HG03575 (cell line): Measurements from ENCODE around the gene SMIM35.
"Not testable (repeated sequence)": the region's sequence is repeated elsewhere in the genome, so short reads cannot be mapped to it uniquely, and the experiment has no call there.

Experiments used
- ATAC-seq: cut with Tn5 transposase; IDR thresholded peaks from one replicate; pipeline ENCODE4 v1.9.1; 2021; ENCODE audit not compliant: unreplicated experiment, insufficient number of reproducible peaks, low FRiP score; ENCODE audit errors: extremely low read depth

Gene SMIM35

GRCh38 chr11:117978291-117978910 is 108.4 kb downstream of the SMIM35 start:
- not testable (repeated sequence) for ATAC-seq

DNA sequence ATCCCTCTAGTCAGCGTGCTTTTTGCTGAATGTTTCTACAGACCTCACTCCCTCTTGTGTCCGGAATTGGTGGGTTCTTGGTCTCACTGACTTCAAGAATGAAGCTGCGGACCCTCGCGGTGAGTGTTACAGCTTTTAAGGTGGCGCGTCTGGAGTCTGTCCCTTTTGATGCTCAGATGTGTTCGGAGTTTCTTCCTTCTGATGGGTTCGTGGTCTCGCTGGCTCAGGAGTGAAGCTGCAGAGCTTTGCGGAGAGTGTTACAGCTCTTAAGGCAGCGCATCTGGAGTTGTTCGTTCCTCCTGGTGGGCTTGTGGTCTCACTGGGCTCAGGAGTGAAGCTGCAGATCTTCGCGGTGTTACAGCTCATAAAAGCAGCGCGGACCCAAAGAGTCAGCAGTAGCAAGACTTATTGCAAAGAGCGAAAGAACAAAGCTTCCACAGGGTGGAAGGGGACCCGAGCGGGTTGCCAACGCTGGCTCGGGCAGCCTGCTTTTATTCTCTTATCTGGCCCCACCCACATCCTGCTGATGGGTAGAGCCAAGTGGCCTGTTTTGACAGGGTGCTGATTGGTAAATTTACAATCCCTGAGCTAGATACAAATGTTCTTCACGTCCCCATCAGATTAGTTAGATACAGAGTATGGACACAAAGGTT is 109.0 kb downstream of the SMIM35 start:
- ATAC-seq, result not testable (repeated sequence)

DNA sequence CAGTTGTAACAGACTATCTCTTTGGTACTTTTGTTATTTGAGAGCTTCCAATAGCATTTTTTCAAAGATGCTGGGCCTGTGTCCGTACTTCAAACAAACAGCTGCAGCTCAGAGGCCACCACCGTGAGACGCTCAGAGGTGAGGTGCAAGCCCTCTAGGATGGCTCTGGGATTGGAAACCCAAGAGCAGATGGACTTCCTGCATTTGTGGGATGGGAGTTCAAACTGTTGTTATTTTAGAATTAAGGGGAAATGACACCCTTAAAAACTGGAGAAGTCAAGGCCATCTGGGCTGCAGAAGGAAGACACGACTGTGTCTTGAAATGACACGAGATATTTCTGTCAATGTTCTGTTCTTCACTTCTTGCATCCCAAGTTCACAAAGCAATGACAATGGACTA is 109.7 kb downstream of the SMIM35 start:
- no peak for ATAC-seq

DNA sequence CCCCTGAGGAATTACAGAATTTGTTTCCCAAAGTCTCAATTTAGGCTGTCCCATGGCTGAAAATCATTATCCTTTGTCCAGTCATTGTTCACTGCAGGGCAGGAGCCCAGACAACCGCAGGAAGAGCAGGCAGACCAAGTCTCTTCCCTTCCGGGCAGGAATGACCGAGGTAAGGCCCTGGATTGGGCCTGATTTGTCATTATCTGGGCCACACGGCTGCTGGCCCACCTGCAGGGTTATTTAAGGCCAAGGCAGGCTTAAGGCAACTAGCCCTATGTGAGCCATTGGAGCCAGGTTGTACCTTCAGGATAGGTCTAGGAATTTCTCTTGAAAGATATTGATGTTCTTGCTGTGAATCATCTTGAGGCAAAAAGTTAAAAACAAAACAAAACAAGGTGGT is 110.3 kb downstream of the SMIM35 start:
- ATAC-seq, result no peak

GRCh38 chr11:117973503-117973860 is 113.3 kb downstream of the SMIM35 start:
- ATAC-seq, result no peak

DNA sequence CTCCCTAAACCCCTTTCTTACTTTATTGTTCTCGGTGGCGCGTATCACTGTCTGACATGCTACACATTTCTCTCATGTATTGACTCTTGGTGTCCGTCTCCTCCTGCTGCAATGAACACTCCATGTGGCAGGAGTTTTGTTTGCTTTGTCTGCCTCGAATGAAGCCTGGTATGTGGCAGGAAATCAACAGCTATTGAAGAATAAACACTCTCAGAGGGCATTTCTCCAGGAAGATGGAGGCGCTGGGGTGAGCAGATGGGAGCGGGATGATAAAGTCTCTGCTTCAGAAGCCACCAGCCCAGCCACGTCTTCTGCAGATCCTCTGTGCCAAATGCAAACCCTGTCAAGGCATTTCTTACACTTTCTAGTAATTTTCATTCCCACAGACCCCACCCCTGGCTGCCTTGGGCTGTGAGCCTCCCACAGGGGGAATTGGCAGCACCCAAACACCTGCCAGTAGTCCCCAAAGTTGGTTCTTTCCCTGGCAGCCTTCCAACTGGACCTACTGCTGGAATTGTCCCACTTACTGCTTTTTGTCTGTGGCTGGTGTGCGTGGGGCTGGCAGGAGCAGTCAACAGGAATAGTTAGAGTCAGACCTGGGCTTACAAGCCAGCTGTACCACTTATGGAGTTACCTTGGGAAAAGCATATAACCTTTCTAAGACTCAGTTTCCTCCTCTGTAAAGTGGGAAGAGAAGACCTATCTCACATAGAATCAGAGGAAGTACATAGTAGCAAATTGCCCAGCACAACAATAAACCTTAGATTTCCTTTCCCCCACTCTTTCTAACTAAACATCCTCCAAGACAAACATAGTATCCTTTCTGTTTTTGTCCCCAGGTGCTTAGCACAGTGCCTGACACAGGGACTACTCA is 113.9 kb downstream of the SMIM35 start:
- no peak for ATAC-seq

DNA sequence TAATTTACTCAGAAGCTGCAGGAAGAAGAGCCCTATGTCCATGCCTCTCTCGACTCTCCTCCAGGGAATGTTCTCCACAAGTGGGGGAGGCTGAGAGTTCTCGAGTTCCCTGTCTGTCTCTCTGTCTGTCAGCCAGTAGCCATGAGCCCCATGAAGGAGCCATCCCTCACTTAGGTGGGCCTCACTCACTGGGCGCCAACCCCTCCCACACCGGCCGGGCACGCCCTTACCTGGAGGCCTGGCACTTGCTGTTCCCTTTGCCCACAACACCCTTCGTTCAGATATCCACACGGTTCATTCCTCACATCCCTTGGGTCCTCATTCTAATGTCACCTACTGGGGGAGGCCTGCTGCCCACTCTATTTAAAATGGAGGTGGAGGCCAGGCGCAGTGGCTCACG is 114.7 kb downstream of the SMIM35 start:
- no peak for ATAC-seq

GRCh38 chr11:117970400-117971024 is 116.3 kb downstream of the SMIM35 start:
- no peak for ATAC-seq

GRCh38 chr11:117969160-117969991 is 117.4 kb downstream of the SMIM35 start:
- no peak for ATAC-seq

- ATAC-seq, result no peak
These were observed 119.9 kb downstream of the SMIM35 start for GRCh38 chr11:117966908-117967307.

GRCh38 chr11:117962826-117963225 is 123.9 kb downstream of the SMIM35 start:
- no peak for ATAC-seq

- no peak for ATAC-seq
These were observed 124.9 kb downstream of the SMIM35 start for GRCh38 chr11:117961896-117962295.

DNA sequence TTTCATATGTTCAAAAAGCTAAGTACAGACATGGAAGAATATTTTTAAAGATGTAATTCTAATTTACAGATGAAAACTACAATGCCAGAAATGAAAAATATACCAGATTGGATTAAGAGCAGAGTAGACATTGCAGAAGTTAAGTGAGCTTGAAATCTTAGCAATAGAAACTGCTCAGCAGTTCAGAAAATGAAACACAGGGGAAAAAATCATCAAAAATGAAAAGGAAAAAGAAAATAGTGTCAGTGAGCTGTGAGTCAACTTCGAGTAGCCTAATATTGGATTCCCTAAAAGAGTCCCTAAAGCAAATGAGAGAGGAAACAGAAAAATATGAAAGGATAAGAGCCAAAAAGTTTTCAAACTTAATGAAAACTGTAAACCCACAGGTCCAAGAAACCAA is 126.4 kb downstream of the SMIM35 start:
- no peak for ATAC-seq

DNA sequence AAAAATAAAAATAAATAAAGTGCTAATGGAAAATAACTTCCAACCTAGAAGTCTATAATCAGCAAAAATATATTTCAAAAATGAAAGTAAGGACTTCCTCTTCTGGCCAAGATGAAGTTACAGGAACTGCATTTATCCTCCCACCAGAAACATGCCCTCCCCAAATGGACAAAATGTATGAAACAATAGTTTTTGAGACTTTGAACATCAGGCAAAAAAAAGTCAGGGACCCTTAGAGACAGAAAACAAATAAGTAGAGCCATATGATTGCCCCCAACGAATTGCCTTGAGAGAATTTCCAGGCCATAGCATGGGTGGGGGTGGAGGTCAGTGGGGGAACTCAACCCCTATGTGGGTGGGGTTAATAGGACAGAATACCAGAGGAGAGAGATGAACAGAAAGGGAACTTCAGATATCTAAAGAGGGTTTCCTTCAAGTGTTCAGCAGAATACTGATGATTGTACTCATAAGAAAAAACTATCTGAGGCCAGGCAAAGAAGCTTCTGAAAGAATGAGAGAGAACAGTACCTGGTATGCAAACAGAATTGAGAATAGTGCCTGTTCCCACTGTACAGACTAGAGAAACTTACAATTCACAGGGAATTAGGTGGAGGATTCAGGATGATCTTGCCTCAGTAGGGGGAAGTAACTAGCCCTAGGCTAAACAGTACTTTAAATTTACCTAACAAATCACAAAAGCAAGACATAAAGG is 127.2 kb downstream of the SMIM35 start:
- ATAC-seq, result no peak

- ATAC-seq, result no peak
These were observed 127.8 kb downstream of the SMIM35 start for GRCh38 chr11:117958949-117959348.
